HG02970 (cell line): ENCODE results near the gene CFAP77.

Experiments
- ATAC-seq: cut with Tn5 transposase; IDR thresholded peaks from one replicate; pipeline ENCODE4 v1.9.1; 2021; ENCODE audit warnings: mild to moderate bottlenecking, moderate library complexity, moderate number of reproducible peaks; ENCODE audit not compliant: unreplicated experiment, low FRiP score

CFAP77 gene

DNA sequence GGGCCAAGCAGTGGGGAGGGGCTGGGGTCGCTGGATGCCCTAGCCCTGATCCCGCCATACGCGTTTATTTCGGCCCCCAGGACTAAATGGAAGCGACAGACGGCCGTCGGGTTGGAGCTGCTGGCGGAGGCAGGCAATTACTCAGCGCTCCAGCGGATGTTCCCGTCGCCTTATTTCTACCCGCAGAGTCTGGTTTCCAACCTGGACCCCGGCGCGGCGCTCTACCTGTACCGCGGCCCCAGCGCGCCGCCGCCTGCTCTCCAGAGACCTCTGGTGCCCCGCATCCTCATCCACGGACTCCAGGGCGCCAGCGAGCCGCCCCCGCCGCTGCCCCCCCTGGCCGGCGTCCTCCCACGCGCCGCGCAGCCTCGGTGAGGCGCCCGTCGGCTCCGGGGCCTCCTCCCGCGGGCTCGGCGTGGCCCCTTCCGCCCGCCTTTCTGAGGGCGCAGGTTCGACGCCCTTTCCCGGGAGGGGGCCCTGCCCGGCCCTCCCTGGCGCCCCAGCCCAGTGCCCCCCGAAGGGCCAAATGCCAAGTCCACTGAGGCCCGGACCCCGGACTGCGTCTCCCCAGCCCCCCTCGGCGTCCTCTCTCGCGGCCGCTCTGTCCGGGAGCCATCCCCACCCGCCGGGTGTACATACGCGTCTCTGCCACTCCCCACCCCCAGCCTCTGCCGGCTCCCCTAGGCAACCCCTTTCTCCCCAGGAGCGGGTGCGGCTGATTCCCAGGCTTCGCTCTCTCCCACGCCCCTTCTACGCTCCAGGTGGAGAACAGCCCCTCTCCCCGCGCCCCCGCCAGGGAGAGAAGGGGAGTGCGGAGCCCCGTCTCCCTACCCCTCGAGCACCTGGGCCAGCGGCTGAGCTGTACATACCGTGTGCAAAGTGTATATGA, 179.4 kb downstream of the CFAP77 start:
- ATAC-seq, result no peak

- no peak for ATAC-seq
Measured at GRCh38 chr9:132590037-132590317, 180.0 kb downstream of the CFAP77 start.

DNA sequence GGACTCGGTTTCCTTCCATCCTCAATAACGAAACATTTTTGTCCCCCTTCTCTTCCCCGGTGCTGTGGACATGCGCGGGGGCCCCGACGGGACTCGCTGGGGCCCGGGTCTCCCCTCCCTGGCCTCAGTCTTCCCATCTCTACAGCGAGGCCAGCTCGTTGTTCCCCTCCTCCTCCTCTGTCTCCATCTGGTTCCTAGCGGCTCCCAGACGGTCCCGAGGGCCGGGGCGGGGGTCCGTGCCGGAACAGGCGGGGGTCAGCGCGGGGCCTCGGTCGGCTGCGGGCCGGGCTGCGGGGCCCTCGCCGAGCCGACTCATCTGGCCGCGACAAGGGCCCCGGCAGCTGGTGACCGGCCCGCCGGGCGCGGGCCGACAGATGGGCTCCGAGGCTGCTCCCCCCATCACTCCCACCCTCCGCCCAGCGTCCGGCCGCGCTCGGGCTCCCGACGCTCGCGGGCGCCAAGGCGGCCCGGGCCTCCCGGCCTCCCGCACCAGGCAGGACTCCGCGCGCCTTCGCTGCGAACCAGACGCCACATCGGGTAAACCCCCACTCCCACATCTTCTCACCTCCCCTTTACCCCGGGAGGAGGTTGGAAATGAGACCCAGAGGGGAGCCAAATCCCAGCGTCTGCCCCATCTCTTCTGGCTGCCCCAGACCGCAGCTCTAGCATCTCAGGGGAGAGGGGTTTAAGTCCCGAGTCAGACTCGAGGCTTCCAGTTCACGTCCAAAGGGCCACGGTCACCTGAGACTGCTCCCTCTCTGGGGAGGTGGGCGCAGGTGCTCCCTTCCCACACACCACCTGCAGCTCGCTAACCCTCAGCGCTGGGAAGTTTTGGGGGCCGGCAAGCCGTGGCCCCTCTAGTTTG, 180.5 kb downstream of the CFAP77 start:
- no peak for ATAC-seq

- no peak for ATAC-seq
Measured at GRCh38 chr9:132591244-132591643, 181.2 kb downstream of the CFAP77 start.

- no peak for ATAC-seq
Measured at GRCh38 chr9:132591751-132592314, 181.8 kb downstream of the CFAP77 start.

GRCh38 chr9:132592451-132592850, 182.4 kb downstream of the CFAP77 start:
- ATAC-seq, result no peak

- ATAC-seq, result no peak
Measured at GRCh38 chr9:132594412-132594811, 184.4 kb downstream of the CFAP77 start.

DNA sequence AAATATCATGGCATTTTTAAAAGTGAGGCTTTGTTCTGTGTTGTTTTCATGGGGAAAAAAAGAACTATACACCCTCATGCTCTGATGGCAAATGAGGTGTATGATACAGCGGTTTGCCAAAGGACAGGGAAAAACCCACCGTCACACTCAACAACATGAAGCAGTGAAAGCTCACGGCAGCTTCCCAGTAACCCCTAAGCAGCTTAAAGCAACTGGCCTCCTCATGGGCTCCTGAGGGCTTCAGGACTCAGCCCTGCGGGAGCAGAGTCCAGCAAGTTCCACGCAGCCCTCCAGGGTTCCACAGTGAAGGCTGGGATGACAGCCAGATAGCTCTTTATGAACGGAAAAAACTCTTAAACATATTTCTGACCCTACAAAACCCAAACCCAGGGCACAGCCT, 185.3 kb downstream of the CFAP77 start:
- no peak for ATAC-seq

DNA sequence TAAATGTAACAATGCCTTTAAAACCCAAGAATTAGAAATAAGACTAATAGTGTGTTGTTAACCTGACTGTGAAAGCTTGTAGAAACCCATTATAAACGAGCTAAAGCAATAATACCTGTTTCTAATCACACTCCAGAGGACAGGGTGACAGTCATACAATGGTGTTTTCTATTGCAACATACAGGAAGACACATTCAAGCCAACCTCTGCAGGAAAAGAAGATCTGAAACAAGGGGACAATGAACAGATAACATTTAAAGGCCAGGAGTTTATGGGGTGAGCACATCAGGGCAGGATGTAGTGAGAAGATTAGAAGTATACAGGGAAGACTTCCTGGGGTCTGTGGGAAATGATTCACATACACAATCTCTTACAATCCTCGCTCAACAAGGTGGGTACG, 186.2 kb downstream of the CFAP77 start:
- no peak for ATAC-seq

GRCh38 chr9:132597073-132597775, 187.2 kb downstream of the CFAP77 start:
- ATAC-seq, result no peak

- ATAC-seq, result no peak
Measured at GRCh38 chr9:132600326-132600984, 190.4 kb downstream of the CFAP77 start.

DNA sequence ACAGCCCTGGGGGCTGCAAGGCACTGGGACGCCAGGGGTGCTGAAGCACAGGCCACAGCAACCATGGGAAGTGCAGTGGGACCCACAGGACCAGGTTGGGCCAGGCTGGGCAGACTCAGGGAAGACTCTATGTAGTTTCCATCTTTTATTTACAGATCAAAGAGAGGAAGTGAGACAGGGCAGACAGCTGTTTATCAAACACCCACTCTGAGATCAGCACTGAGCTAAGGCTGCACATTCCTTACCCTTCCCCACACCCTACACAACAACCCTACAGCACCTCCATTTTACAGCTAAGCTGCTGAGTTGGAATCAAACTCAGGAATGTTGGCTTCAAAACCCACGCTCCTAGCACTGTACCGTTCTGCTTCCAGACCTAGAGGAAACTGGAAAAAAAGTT, 192.2 kb downstream of the CFAP77 start:
- no peak for ATAC-seq

DNA sequence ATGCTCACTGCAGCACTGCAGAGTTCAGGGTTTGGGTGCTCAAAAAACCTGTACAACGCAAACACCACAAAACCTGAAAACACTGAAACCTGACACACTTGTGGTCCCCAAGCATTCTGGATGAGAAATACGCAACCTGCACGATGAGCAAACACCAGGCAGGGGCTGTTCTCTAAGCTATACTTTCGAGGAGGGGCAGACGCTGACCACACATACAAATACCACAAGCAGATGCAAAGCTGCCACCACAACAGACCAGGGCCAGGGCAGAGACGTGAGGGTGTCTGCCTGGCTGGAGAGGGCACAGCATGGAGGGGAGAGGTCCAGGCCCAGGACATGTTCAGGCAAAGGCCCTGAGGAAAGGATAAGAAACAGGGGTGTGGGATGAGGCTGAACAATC, 195.4 kb downstream of the CFAP77 start:
- no peak for ATAC-seq

GRCh38 chr9:132606066-132606465, 196.1 kb downstream of the CFAP77 start:
- no peak for ATAC-seq

GRCh38 chr9:132609184-132609583, 199.2 kb downstream of the CFAP77 start:
- ATAC-seq, result no peak

DNA sequence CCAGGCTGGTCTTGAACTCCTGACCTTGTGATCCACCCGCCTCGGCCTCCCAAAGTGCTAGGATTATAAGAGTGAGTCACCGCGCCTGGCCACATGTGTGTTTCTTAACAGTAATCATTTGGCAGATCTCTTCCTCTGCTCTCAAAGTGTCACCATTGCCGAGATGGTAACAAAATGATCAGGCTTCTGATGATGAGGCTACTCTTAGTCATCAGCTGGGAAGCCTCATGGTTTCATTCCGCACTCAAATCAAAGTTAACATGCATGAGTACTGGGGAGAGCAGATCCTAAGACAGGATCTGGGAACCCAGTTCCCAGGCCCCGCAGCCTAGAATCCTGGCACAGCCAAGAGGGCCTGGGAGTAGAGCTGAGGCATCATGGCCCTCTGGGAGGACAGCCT, 199.8 kb downstream of the CFAP77 start:
- ATAC-seq, result no peak

- no peak for ATAC-seq
Measured at GRCh38 chr9:132610661-132611060, 200.7 kb downstream of the CFAP77 start.

- no peak for ATAC-seq
Measured at GRCh38 chr9:132614324-132614723, 204.3 kb downstream of the CFAP77 start.

- no peak for ATAC-seq
Measured at GRCh38 chr9:132615774-132616173, 205.8 kb downstream of the CFAP77 start.

DNA sequence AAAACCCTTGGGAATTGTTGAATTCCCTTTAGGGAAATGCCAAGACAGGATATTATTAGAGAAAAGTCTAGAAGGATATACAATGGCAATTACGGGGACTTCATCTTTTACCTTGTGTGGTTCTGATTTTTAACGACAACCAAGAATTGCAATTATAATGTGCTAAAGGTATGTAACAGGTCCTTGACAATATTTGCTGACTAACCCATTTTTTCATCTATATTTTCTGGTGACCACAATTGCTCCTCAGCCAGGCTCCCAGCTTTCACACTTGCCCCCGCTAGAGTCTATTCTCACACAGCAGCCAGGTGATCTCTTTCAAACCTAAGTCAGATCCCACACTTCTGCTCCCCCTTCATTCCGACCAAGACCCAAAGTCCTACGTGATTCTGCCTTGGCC, 206.7 kb downstream of the CFAP77 start:
- ATAC-seq, result no peak
